ENCODE results near the gene PDE10A. TPM values are rescaled to one million over a fixed set of nuclear protein-coding genes. Genes with fewer than 3 reads are reported as not detected.

The PDE10A gene
- total and polyA plus RNA-seq, 5 donors from 2014 or later: not detected

- H3K4me3 Mint-ChIP-seq: no peak overlapping the region
- H3K27me3 Mint-ChIP-seq: no peaks in the 10 kb centered on the region
- peaks cover 0 to 6% (median 3%) of the 10 kb centered on the region in 7 donors for H3K9me3 Mint-ChIP-seq
- Histone ChIP-seq H3K4me3 (ENCODE audit: low read depth, low read length) (no peak overlapping the region), H3K27me3 (ENCODE audit: control insufficient read depth, insufficient read depth, low read length) (no peaks in the 10 kb centered on the region), H3K4me1 (ENCODE audit: control insufficient read depth, insufficient read depth, low read length, poor library complexity, severe bottlenecking) (no peaks in the 10 kb centered on the region), H3K27ac (ENCODE audit: insufficient read depth, low read length, poor library complexity, severe bottlenecking) (no peak overlapping the region), H3K36me3 (ENCODE audit: control insufficient read depth, insufficient read depth, low read length) (no peaks in the 10 kb centered on the region), H3K9me3 (ENCODE audit: control insufficient read depth in 2 of 2, low read length in 2 of 2) (peaks cover 0 to 2% of the 10 kb centered on the region in 2 experiments)
- ATAC-seq (ENCODE audit: low read depth in 2 of 2) (no peak), DNase-seq (no peak)
- H3K36me3 Mint-ChIP-seq: no peaks in the 10 kb centered on the region
- no peaks in the 10 kb centered on the region for H3K4me1 Mint-ChIP-seq
- H3K27ac Mint-ChIP-seq: no peak overlapping the region
Measured at GRCh38 chr6:165701005-165701404, 38.0 kb upstream of the PDE10A start.

GRCh38 chr6:165698868-165699267, 35.8 kb upstream of the PDE10A start:
- Histone ChIP-seq H3K27ac (ENCODE audit: insufficient read depth, low read length, poor library complexity, severe bottlenecking) (no peak overlapping the region), H3K9me3 (ENCODE audit: control insufficient read depth in 2 of 2, low read length in 2 of 2) (peaks cover 0 to 2% of the 10 kb centered on the region in 2 experiments), H3K27me3 (ENCODE audit: control insufficient read depth, insufficient read depth, low read length) (no peaks in the 10 kb centered on the region), H3K4me3 (ENCODE audit: low read depth, low read length) (no peak overlapping the region), H3K4me1 (ENCODE audit: control insufficient read depth, insufficient read depth, low read length, poor library complexity, severe bottlenecking) (no peaks in the 10 kb centered on the region), H3K36me3 (ENCODE audit: control insufficient read depth, insufficient read depth, low read length) (no peaks in the 10 kb centered on the region)
- ATAC-seq (ENCODE audit: low read depth in 2 of 2): no peak
- H3K27ac Mint-ChIP-seq: no peak overlapping the region
- H3K4me1 Mint-ChIP-seq: no peaks in the 10 kb centered on the region
- no peak for DNase-seq
- no peaks in the 10 kb centered on the region for H3K27me3 Mint-ChIP-seq
- H3K4me3 Mint-ChIP-seq: no peak overlapping the region
- H3K36me3 Mint-ChIP-seq: peaks cover 3% of the 10 kb centered on the region
- H3K9me3 Mint-ChIP-seq: peaks cover 0 to 6% (median 3%) of the 10 kb centered on the region in 7 donors

GRCh38 chr6:165697171-165697570, 34.1 kb upstream of the PDE10A start:
- no peak for DNase-seq
- H3K27ac ChIP-seq (ENCODE audit: insufficient read depth, low read length, poor library complexity, severe bottlenecking): no peak overlapping the region
- H3K9me3 Mint-ChIP-seq: peaks cover 0 to 6% (median 4%) of the 10 kb centered on the region in 7 donors

GRCh38 chr6:165695722-165696515, 32.9 kb upstream of the PDE10A start:
- H3K4me1 ChIP-seq (ENCODE audit: control insufficient read depth, insufficient read depth, low read length, poor library complexity, severe bottlenecking): no peaks in the 10 kb centered on the region
- Mint-ChIP-seq H3K9me3 (peaks cover 0 to 6% (median 4%) of the 10 kb centered on the region in 7 donors), H3K36me3 (peaks cover 3% of the 10 kb centered on the region), H3K27me3 (no peaks in the 10 kb centered on the region), H3K4me3 (no peak overlapping the region), H3K27ac (no peak overlapping the region), H3K4me1 (no peaks in the 10 kb centered on the region)
- no peak for ATAC-seq (ENCODE audit: low read depth in 2 of 2)
- no peak overlapping the region for H3K4me3 ChIP-seq (ENCODE audit: low read depth, low read length)
- DNase-seq: no peak
- H3K9me3 ChIP-seq (ENCODE audit: control insufficient read depth in 2 of 2, low read length in 2 of 2): peaks cover 0 to 2% of the 10 kb centered on the region in 2 experiments
- H3K27ac ChIP-seq (ENCODE audit: insufficient read depth, low read length, poor library complexity, severe bottlenecking): no peak overlapping the region
- H3K27me3 ChIP-seq (ENCODE audit: control insufficient read depth, insufficient read depth, low read length): no peaks in the 10 kb centered on the region
- H3K36me3 ChIP-seq (ENCODE audit: control insufficient read depth, insufficient read depth, low read length): no peaks in the 10 kb centered on the region

More at GRCh38 chr6:165697171-165697570, 34.1 kb upstream of the PDE10A start:
- Histone ChIP-seq H3K27me3 (ENCODE audit: control insufficient read depth, insufficient read depth, low read length) (no peaks in the 10 kb centered on the region), H3K36me3 (ENCODE audit: control insufficient read depth, insufficient read depth, low read length) (no peaks in the 10 kb centered on the region), H3K4me1 (ENCODE audit: control insufficient read depth, insufficient read depth, low read length, poor library complexity, severe bottlenecking) (no peaks in the 10 kb centered on the region), H3K4me3 (ENCODE audit: low read depth, low read length) (no peak overlapping the region), H3K9me3 (ENCODE audit: control insufficient read depth in 2 of 2, low read length in 2 of 2) (peaks cover 0 to 2% of the 10 kb centered on the region in 2 experiments)
- H3K4me3 Mint-ChIP-seq: no peak overlapping the region
- no peak for ATAC-seq (ENCODE audit: low read depth in 2 of 2)
- no peak overlapping the region for H3K27ac Mint-ChIP-seq
- no peaks in the 10 kb centered on the region for H3K27me3 Mint-ChIP-seq
- no peaks in the 10 kb centered on the region for H3K4me1 Mint-ChIP-seq
- H3K36me3 Mint-ChIP-seq: peaks cover 3% of the 10 kb centered on the region

GRCh38 chr6:165694296-165694695, 31.3 kb upstream of the PDE10A start:
- H3K9me3 ChIP-seq (ENCODE audit: control insufficient read depth in 2 of 2, low read length in 2 of 2): peaks cover 0 to 1% of the 10 kb centered on the region in 2 experiments
- DNase-seq (no peak), ATAC-seq (ENCODE audit: low read depth in 2 of 2) (no peak)
- no peaks in the 10 kb centered on the region for H3K4me1 ChIP-seq (ENCODE audit: control insufficient read depth, insufficient read depth, low read length, poor library complexity, severe bottlenecking)
- no peaks in the 10 kb centered on the region for H3K36me3 ChIP-seq (ENCODE audit: control insufficient read depth, insufficient read depth, low read length)
- no peak overlapping the region for H3K27ac Mint-ChIP-seq
- H3K9me3 Mint-ChIP-seq: peaks cover 0 to 7% (median 5%) of the 10 kb centered on the region in 7 donors
- no peak overlapping the region for H3K27ac ChIP-seq (ENCODE audit: insufficient read depth, low read length, poor library complexity, severe bottlenecking)
- peaks cover 3% of the 10 kb centered on the region for H3K36me3 Mint-ChIP-seq
- no peaks in the 10 kb centered on the region for H3K27me3 Mint-ChIP-seq
- H3K4me3 Mint-ChIP-seq: no peak overlapping the region
- H3K27me3 ChIP-seq (ENCODE audit: control insufficient read depth, insufficient read depth, low read length): no peaks in the 10 kb centered on the region
- H3K4me3 ChIP-seq (ENCODE audit: low read depth, low read length): no peak overlapping the region
- no peaks in the 10 kb centered on the region for H3K4me1 Mint-ChIP-seq

- Mint-ChIP-seq H3K27ac (no peak overlapping the region), H3K27me3 (no peaks in the 10 kb centered on the region), H3K4me3 (no peak overlapping the region), H3K36me3 (peaks cover 3% of the 10 kb centered on the region), H3K4me1 (no peaks in the 10 kb centered on the region), H3K9me3 (peaks cover 0 to 9% (median 4%) of the 10 kb centered on the region in 7 donors)
- ATAC-seq (ENCODE audit: low read depth in 2 of 2) (no peak), DNase-seq (no peak)
- Histone ChIP-seq H3K36me3 (ENCODE audit: control insufficient read depth, insufficient read depth, low read length) (no peaks in the 10 kb centered on the region), H3K9me3 (ENCODE audit: control insufficient read depth in 2 of 2, low read length in 2 of 2) (no peaks in the 10 kb centered on the region), H3K4me3 (ENCODE audit: low read depth, low read length) (no peak overlapping the region), H3K27me3 (ENCODE audit: control insufficient read depth, insufficient read depth, low read length) (no peaks in the 10 kb centered on the region), H3K27ac (ENCODE audit: insufficient read depth, low read length, poor library complexity, severe bottlenecking) (no peak overlapping the region), H3K4me1 (ENCODE audit: control insufficient read depth, insufficient read depth, low read length, poor library complexity, severe bottlenecking) (no peaks in the 10 kb centered on the region)
Measured at GRCh38 chr6:165692106-165692653, 29.1 kb upstream of the PDE10A start.

GRCh38 chr6:165689699-165690098, 26.7 kb upstream of the PDE10A start:
- Histone ChIP-seq H3K4me1 (ENCODE audit: control insufficient read depth, insufficient read depth, low read length, poor library complexity, severe bottlenecking) (no peaks in the 10 kb centered on the region), H3K27me3 (ENCODE audit: control insufficient read depth, insufficient read depth, low read length) (no peaks in the 10 kb centered on the region), H3K9me3 (ENCODE audit: control insufficient read depth in 2 of 2, low read length in 2 of 2) (no peaks in the 10 kb centered on the region), H3K4me3 (ENCODE audit: low read depth, low read length) (no peak overlapping the region), H3K27ac (ENCODE audit: insufficient read depth, low read length, poor library complexity, severe bottlenecking) (no peak overlapping the region), H3K36me3 (ENCODE audit: control insufficient read depth, insufficient read depth, low read length) (no peaks in the 10 kb centered on the region)
- H3K4me1 Mint-ChIP-seq: no peaks in the 10 kb centered on the region
- no peaks in the 10 kb centered on the region for H3K27me3 Mint-ChIP-seq
- DNase-seq: no peak
- no peaks in the 10 kb centered on the region for H3K36me3 Mint-ChIP-seq
- no peak overlapping the region for H3K27ac Mint-ChIP-seq
- ATAC-seq (ENCODE audit: low read depth in 2 of 2): no peak
- H3K9me3 Mint-ChIP-seq: peaks cover 0 to 9% (median 0%) of the 10 kb centered on the region in 7 donors
- H3K4me3 Mint-ChIP-seq: peak overlapping the region in 1 of 4 donors; percentile 68

Data from CD4-positive, CD25-positive, alpha-beta regulatory T cell (primary cell).